BLaER1 treated with 17β-estradiol and CSF1 and Interleukin-3, amounts not matched to agents 10 nM and 100 nM (cell line): Measurements from ENCODE around the gene SMIM36.
A peak's percentile ranks its signal among the peaks of the same experiment; 100 is the strongest.
"Not testable (repeated sequence)": the region's sequence is repeated elsewhere in the genome, so short reads cannot be mapped to it uniquely, and the experiment has no call there.

Experiments
- H3K27ac ChIP-seq, 11 experiments: shearing (Covaris generic); formaldehyde crosslinking; 2 replicates each; pipeline ENCODE4 v1.8.1; 2022
- H3K27me3 ChIP-seq, 11 experiments: shearing (Covaris generic); formaldehyde crosslinking; 2 replicates each; pipeline ENCODE4 v1.8.1; 2022
- H3K36me3 ChIP-seq, 11 experiments: shearing (Covaris generic); formaldehyde crosslinking; 2 replicates each; pipeline ENCODE4 v1.8.1; 2022
- H3K4me1 ChIP-seq, 10 experiments: shearing (Covaris generic); formaldehyde crosslinking; 2 replicates each; pipeline ENCODE4 v1.8.1; 2022
- H3K4me2 ChIP-seq, 11 experiments: shearing (Covaris generic); formaldehyde crosslinking; 2 replicates each; pipeline ENCODE4 v1.8.1; 2022
- H3K4me3 ChIP-seq, 10 experiments: shearing (Covaris generic); formaldehyde crosslinking; 2 replicates each; pipeline ENCODE4 v1.8.1; 2022
- H3K9ac ChIP-seq, 11 experiments: shearing (Covaris generic); formaldehyde crosslinking; 2 replicates each; pipeline ENCODE4 v1.8.1; 2022
- H3K9me3 ChIP-seq, 11 experiments: shearing (Covaris generic); formaldehyde crosslinking; replicated peaks in 1 of 11; 2 replicates each; pipeline ENCODE4 v1.8.1; 2022
- H4K20me1 ChIP-seq, 11 experiments: shearing (Covaris generic); formaldehyde crosslinking; 2 replicates each; pipeline ENCODE4 v1.8.1; 2022
- Cebpa-rat ChIP-seq, 11 experiments: shearing (Covaris generic); IDR thresholded peaks; 2 replicates each; pipeline ENCODE4 v1.8.1; 2022

SMIM36 gene

DNA sequence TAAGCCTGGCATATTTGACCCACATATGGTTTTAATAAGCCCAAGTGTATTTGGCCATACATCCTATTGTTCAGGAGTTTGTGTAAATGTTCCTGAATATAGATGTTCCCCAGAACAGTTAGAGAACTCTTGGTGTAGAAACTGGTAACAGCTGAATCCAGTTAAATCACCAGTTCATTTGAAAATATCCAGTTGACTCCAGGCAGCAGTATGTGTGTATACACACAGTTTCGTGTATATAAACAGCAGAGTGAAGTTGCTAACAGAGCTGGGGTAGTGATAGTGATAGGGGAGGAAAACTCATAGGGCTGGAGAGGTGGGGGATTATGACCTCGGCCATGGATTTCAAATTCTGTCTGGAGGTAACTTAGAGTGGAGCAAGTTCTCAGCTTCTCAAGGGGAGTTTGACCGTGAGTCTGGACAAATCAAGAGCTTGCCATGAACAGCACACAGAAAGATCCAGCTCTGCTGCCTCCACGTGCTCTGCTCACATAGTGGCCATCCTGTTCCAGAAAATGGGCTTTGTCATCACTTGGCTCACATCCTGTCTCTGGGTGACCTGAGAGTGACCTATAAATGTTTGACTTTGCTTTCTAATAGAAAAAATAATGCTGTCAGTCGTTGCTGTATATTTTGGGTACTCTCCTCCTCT, 59.0 kb downstream of the SMIM36 start:
- H3K4me1 ChIP-seq, result peaks cover 10 to 36% (median 15%) of the 10 kb centered on the region in 10 experiments; a peak in 19 of 20 replicates
- TF ChIP-seq Cebpa-rat (IDR thresholded peaks at IDR 0.05), result no peak
- H3K4me3 ChIP-seq, result no peak overlapping the region
- no peak overlapping the region for H3K9ac ChIP-seq
- no peaks in the 10 kb centered on the region for H3K27me3 ChIP-seq
- peaks cover 0 to 5% (median 0%) of the 10 kb centered on the region in 11 experiments; a peak in 2 of 22 replicates for H3K9me3 ChIP-seq
- H3K36me3 ChIP-seq, result no peaks in the 10 kb centered on the region
- peak overlapping the region in 6 of 11 experiments; percentile 21 to 69 (median 56); a peak in 8 of 22 replicates for H3K4me2 ChIP-seq
- H3K27ac ChIP-seq, result peak overlapping the region in 2 of 11 experiments; percentile 51; a peak in 4 of 22 replicates
- no peaks in the 10 kb centered on the region for H4K20me1 ChIP-seq

DNA sequence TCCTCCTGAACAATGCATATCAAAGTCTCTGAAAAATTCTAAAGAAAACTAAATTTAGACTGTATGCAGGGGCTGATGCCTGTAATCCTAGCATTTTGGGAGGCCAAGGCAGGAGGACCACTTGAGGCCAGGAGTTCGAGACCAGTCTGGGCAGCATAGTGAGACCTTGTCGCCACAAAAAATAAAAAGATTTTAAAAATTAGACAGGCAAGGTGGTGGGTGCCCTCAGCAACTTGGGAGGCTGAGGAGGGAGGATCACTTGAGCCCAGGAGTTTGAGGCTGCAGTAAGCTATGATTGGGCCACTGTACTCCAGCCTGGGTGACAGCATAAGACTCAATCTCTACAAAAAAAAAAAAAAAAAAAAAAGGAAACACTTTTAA, 59.5 kb downstream of the SMIM36 start:
- no peaks in the 10 kb centered on the region for H4K20me1 ChIP-seq
- 0 out of 22 replicates have a peak, but pooled peaks cover 0 to 4% (median 0%) of the 10 kb centered on the region in 11 experiments for H3K9me3 ChIP-seq
- H3K9ac ChIP-seq, result no peak overlapping the region
- no peaks in the 10 kb centered on the region for H3K36me3 ChIP-seq
- peak overlapping the region in 7 of 11 experiments; percentile 23 to 69 (median 49); a peak in 10 of 22 replicates for H3K4me2 ChIP-seq
- H3K4me1 ChIP-seq, result peaks cover 10 to 36% (median 15%) of the 10 kb centered on the region in 10 experiments; a peak in 19 of 20 replicates
- H3K4me3 ChIP-seq, result no peak overlapping the region
- peak overlapping the region in 1 of 11 experiments; percentile 51; a peak in 2 of 22 replicates for H3K27ac ChIP-seq
- no peaks in the 10 kb centered on the region for H3K27me3 ChIP-seq
- TF ChIP-seq Cebpa-rat (IDR thresholded peaks at IDR 0.05), result no peak

DNA sequence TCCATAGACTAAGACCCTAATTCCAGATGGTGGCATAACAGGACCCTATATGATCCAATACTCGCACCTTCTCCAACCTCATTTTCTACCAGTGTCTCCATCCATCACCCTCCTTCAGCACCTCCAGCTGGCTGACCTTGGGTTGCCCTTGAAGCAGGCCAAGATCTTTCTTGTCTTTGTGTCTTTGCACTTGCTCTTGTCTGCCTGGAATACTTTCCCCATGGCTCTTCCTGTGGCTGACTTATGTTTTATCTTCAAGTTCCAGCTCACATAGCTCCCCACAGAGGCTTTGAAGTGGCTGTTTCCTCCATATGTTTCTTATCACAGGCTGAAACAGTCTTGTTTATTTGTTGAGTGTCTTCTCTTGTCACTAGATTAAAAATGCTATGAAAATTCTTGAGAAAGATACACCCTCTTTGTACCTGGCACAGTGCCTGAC, 60.0 kb downstream of the SMIM36 start:
- no peak for TF ChIP-seq Cebpa-rat (IDR thresholded peaks at IDR 0.05)
- no peaks in the 10 kb centered on the region for H3K27me3 ChIP-seq

DNA sequence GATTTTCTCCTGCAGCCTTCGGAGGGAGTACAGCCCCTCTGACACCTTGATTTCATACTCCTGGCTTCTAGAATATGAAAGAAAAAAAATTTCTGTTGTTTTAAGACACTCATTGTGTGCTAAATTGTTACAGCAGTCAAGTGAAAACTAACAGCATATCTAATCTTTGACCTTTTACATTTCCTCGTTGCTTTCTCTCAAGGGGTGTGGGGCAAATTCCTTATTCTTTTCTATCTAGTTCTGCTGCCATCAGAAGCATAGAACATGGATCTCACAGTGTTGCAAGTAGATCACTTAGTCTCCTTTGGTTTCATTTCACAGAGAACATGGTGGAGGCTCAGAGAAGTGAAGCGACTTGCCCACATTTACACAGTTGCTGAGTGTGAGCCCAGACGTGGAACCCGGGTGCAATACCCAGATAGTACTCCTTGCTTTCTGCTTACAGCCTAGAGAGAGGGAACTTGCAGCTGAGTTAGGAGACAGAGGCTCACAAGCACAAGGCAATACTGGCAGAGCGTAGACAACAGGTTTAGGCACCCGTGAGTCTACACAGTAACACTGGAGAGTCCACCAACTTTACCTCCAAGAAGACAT, 60.9 kb downstream of the SMIM36 start:
- Histone ChIP-seq H3K4me2 (peak overlapping the region in 1 of 11 experiments; percentile 49; a peak in 1 of 22 replicates), H4K20me1 (no peaks in the 10 kb centered on the region), H3K27me3 (no peaks in the 10 kb centered on the region), H3K9ac (no peak overlapping the region), H3K9me3 (0 out of 22 replicates have a peak, but pooled peaks cover 0 to 4% (median 0%) of the 10 kb centered on the region in 11 experiments), H3K4me3 (no peak overlapping the region), H3K4me1 (peaks cover 12 to 50% (median 16%) of the 10 kb centered on the region in 10 experiments), H3K27ac (no peak overlapping the region), H3K36me3 (no peaks in the 10 kb centered on the region)
- no peak for TF ChIP-seq Cebpa-rat (IDR thresholded peaks at IDR 0.05)

More for the DNA sequence above, 60.0 kb downstream of the SMIM36 start:
- Histone ChIP-seq H3K4me3 (no peak overlapping the region), H3K4me2 (peak overlapping the region in 7 of 11 experiments; percentile 23 to 69 (median 48); a peak in 11 of 22 replicates), H4K20me1 (no peaks in the 10 kb centered on the region), H3K4me1 (peaks cover 10 to 41% (median 15%) of the 10 kb centered on the region in 10 experiments; a peak in 19 of 20 replicates), H3K27ac (no peak overlapping the region), H3K9ac (no peak overlapping the region), H3K36me3 (no peaks in the 10 kb centered on the region), H3K9me3 (0 out of 22 replicates have a peak, but pooled peaks cover 0 to 4% (median 0%) of the 10 kb centered on the region in 11 experiments)

DNA sequence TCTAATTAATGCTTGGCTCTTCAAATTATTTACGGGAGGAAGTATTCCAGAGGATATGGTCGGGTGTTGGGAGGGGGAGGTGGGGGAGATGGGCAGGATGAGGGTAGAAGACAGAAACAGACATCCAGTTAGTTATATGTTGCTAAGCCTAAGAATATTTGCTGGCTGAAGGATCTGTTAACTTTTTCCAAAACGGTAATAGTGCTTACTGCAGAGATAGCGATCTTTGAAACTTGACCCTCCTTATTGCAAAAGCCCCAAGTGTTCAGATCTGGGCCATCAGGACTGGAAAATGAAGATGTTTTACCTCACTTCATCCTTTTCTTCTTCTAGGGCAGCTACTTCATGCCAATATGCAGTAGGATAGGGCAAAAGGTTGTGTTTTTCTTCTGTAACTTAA, 62.6 kb downstream of the SMIM36 start:
- H3K27me3 ChIP-seq, result no peaks in the 10 kb centered on the region
- 0 out of 22 replicates have a peak, but pooled peaks cover 0 to 4% (median 0%) of the 10 kb centered on the region in 11 experiments for H3K9me3 ChIP-seq
- no peak for TF ChIP-seq Cebpa-rat (IDR thresholded peaks at IDR 0.05)
- H3K9ac ChIP-seq, result no peak overlapping the region
- H3K4me2 ChIP-seq, result no peak overlapping the region
- no peaks in the 10 kb centered on the region for H4K20me1 ChIP-seq
- H3K4me1 ChIP-seq, result peaks cover 20 to 55% (median 26%) of the 10 kb centered on the region in 10 experiments
- H3K4me3 ChIP-seq, result no peak overlapping the region
- no peaks in the 10 kb centered on the region for H3K36me3 ChIP-seq
- no peak overlapping the region for H3K27ac ChIP-seq

DNA sequence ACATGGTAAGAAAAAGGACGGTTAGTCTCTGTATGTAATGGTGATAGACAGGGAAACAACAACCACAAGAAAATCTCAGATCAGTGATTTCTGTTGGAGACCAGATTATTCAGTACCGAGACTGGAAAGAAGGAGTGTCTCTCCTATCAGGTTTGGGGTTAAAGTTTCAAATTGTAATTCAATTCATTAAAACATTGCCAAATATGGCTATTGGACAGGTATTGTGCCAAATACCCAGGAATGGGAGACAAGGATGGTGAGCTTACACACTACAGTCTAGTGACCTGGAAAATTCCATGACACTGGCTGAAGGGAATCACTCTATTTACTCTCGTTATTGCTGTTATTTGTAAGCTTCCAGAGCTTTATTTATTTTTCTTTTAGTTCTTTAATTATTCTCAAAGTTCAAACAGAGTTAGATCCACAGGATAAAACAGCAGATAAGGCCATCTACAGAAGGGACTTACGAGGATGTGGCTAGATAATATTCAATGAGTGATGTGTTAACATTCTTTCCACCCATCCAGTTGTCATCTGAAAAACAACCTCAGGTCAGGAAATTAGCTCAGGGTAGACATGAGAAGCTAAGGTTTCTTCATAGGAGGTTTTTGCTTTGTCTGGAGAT, 64.6 kb downstream of the SMIM36 start:
- 0 out of 22 replicates have a peak, but pooled peaks cover 0 to 4% (median 0%) of the 10 kb centered on the region in 11 experiments for H3K9me3 ChIP-seq
- peaks cover 12 to 38% (median 18%) of the 10 kb centered on the region in 10 experiments for H3K4me1 ChIP-seq
- no peak overlapping the region for H3K4me3 ChIP-seq
- no peaks in the 10 kb centered on the region for H4K20me1 ChIP-seq
- H3K27me3 ChIP-seq, result no peaks in the 10 kb centered on the region
- H3K27ac ChIP-seq, result no peak overlapping the region
- H3K9ac ChIP-seq, result no peak overlapping the region
- H3K36me3 ChIP-seq, result no peaks in the 10 kb centered on the region
- no peak for TF ChIP-seq Cebpa-rat (IDR thresholded peaks at IDR 0.05)
- H3K4me2 ChIP-seq, result peak overlapping the region in 2 of 11 experiments; percentile 70 to 71; a peak in 2 of 22 replicates

DNA sequence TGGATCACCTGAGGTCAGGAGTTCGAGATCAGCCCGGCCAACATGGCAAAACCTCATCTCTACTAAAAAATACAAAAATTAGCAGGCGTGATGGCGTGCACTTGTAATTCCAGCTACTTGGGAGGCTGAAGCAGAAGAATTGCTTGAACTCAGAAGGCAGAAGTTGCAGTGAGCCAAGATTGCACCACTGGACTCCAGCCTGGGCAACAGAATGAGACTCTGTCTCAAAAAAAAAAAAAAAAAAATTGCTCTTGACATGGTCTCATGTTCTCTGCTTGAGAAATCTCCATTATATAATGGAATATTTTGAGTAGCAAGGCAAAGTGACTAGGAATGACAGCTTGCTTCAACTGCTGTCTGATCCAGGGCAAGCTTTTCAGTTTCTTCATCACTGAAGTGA, 65.2 kb downstream of the SMIM36 start:
- H4K20me1 ChIP-seq, H3K36me3 ChIP-seq, H3K9ac ChIP-seq, H3K27me3 ChIP-seq, H3K9me3 ChIP-seq, H3K4me3 ChIP-seq: not testable (repeated sequence)
- H3K27ac ChIP-seq, result peak overlapping the region in 2 of 11 experiments; percentile 39 to 76; a peak in 1 of 22 replicates
- H3K4me2 ChIP-seq, result peak overlapping the region in 3 of 11 experiments; percentile 70 to 72 (median 71); a peak in 6 of 22 replicates
- peaks cover 11 to 39% (median 13%) of the 10 kb centered on the region in 10 experiments for H3K4me1 ChIP-seq

DNA sequence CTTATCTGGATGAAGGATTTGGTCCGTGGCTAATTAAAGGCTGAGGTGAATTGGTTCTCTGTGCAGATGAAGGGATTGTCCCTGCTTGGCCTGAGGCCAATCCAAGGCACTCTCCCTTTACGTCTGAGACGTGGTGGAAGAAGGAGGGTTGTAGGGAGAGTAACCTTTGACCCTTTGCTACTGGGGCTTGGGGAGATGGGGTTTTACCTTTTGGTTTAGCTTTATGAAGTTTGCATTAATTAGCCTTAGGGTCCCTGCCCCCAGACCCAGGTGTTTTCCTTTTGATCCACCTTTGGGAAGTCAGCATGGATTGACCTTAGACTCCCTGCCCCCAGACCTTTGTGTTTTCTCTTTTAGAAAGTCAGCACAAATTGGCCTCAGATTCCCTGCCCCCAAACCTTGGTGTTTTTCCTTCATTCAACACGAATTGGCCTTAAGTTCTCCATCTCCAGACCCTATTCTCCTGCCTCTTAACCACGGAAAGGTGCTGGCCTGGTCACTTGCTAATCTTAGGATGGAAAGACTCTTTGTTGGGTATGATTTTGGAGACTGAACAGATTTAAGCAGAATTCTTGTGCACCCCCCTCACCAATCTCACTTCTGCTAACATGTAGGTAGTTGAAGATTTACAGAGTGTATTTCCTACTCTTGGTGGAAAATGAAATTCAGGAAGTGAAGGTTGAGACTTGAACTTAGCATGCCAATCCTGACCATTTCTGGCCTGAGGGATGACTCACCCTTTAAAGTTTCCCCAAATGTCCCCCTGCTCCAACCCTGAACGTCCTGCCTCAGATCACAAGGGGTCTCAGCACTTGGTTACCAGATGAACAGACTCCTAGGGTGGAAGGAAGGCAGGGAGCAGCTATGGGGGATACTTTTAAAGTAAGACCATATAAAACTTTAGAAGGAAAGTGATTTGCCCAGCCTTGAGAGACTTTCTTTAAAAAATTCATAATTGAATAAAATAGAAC, 66.5 kb downstream of the SMIM36 start:
- peaks cover 7 to 48% (median 12%) of the 10 kb centered on the region in 10 experiments; a peak in 17 of 20 replicates for H3K4me1 ChIP-seq
- H3K36me3 ChIP-seq, result no peaks in the 10 kb centered on the region
- H3K27me3 ChIP-seq, result no peaks in the 10 kb centered on the region
- no peak for TF ChIP-seq Cebpa-rat (IDR thresholded peaks at IDR 0.05)
- 0 out of 22 replicates have a peak, but pooled peaks cover 0 to 4% (median 0%) of the 10 kb centered on the region in 11 experiments for H3K9me3 ChIP-seq
- no peaks in the 10 kb centered on the region for H4K20me1 ChIP-seq
- H3K4me3 ChIP-seq, result no peak overlapping the region
- H3K9ac ChIP-seq, result peak overlapping the region in 2 of 11 experiments; percentile 47 to 51; a peak in 3 of 22 replicates
- H3K27ac ChIP-seq, result peak overlapping the region in 5 of 11 experiments; percentile 17 to 79 (median 54); a peak in 9 of 22 replicates
- H3K4me2 ChIP-seq, result peak overlapping the region in 10 of 11 experiments; percentile 4 to 72 (median 38); a peak in 16 of 22 replicates
